ENCODE data around the gene ZNF14. TPM values are rescaled to one million over a fixed set of nuclear protein-coding genes. Genes with fewer than 3 reads are reported as not detected.

The ZNF14 gene
- total RNA-seq, 1 donor from 2014 or later, result 13.4 TPM

DNA sequence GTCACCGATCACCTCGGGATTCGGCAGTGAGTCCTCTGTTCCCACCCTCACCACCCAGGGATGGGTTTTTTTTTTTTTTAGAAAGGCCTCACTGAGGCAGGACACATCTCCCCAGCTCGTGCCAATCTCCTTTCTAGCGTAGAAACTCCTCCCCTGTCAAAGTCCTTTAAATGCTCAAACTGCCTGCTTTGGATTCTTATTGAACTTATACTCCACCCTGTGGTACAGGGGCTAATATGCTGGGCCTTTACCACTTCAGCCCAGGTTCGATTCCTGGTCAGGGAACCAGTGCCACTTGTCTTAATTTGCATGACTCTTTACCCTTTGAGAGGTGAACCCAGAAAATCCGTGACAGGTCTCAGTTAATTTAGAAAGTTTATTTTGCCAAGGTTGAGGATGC lies 8.3 kb upstream of the ZNF14 start:
- no peak for TF ChIP-seq CTCF (IDR thresholded peaks at IDR 0.05)
- POLR2A ChIA-PET, result no interaction called here
- Mint-ChIP-seq H3K4me1 (no peaks in the 10 kb centered on the region), H3K36me3 (ENCODE audit: low read depth) (no peaks in the 10 kb centered on the region), H3K9me3 (no peaks in the 10 kb centered on the region), H3K4me3 (no peak overlapping the region), H3K27me3 (no peaks in the 10 kb centered on the region), H3K27ac (no peak overlapping the region)
- CTCF ChIA-PET, result no interaction called here
- intact Hi-C loops (cut with micrococcal nuclease), result no loop called here
- ATAC-seq (ENCODE audit: low read depth), result no peak
- no peak for DNase-seq

GRCh38 chr19:19740755-19741154 lies 7.8 kb upstream of the ZNF14 start:
- no peak for ATAC-seq (ENCODE audit: low read depth)
- H3K36me3 Mint-ChIP-seq (ENCODE audit: low read depth), result no peaks in the 10 kb centered on the region
- TF ChIP-seq CTCF (IDR thresholded peaks at IDR 0.05), result no peak
- no peak for DNase-seq
- CTCF ChIA-PET, result no interaction called here
- H3K4me1 Mint-ChIP-seq, result no peaks in the 10 kb centered on the region
- H3K4me3 Mint-ChIP-seq, result no peak overlapping the region
- no peak overlapping the region for H3K27ac Mint-ChIP-seq
- H3K27me3 Mint-ChIP-seq, result no peaks in the 10 kb centered on the region
- intact Hi-C loops (cut with micrococcal nuclease), result no loop called here
- POLR2A ChIA-PET, result no interaction called here
- no peaks in the 10 kb centered on the region for H3K9me3 Mint-ChIP-seq

GRCh38 chr19:19738564-19738963 lies 5.7 kb upstream of the ZNF14 start:
- TF ChIP-seq CTCF (IDR thresholded peaks at IDR 0.05), result no peak
- Mint-ChIP-seq H3K4me3 (no peak overlapping the region), H3K27me3 (no peaks in the 10 kb centered on the region), H3K36me3 (ENCODE audit: low read depth) (no peaks in the 10 kb centered on the region), H3K27ac (no peak overlapping the region), H3K4me1 (no peaks in the 10 kb centered on the region), H3K9me3 (no peaks in the 10 kb centered on the region)
- intact Hi-C loops (cut with micrococcal nuclease), result no loop called here
- ATAC-seq (ENCODE audit: low read depth), result no peak
- CTCF ChIA-PET, result no interaction called here
- POLR2A ChIA-PET, result no interaction called here
- no peak for DNase-seq

DNA sequence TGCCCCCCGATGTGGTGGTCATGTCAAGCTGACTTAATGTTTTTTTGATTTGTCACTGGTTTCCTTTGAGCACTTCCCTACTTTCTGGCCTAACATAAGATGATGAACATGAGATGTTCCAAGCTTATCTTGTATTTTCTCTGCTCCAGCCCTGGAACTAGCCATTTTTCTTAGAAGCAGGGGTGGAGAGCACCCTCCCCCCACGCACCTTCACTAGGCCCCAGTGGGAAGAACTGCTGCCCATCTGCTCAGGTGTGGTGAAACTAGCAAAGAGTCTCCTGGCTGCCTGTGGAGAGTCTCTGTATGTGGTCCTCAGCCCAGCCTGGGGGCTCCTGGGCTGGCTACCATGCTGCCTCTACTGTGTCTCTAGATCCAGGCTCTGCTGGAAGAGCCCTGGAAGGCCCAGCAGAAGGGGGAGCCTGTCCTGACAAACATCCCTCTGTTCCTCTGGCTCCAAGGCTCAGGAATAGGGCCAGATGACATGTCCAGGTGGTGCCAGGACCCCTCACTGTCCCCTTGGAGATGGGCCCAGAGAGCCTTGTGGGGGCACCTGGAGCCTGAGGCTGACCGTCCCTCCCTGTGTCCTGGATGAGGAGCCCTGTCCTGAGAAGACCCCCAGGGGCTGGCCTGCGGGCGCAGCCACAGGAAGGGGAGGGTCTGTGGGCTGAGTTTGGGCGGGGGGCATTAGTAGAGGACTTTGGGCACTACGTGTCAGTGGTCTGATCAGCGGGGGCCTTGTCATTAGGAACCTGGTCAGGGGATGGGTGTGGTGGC lies 4.8 kb upstream of the ZNF14 start:
- no peak overlapping the region for H3K4me3 Mint-ChIP-seq
- ATAC-seq (ENCODE audit: low read depth) (no peak), DNase-seq (no peak)
- H3K27me3 Mint-ChIP-seq, result no peaks in the 10 kb centered on the region
- H3K9me3 Mint-ChIP-seq, result no peaks in the 10 kb centered on the region
- H3K36me3 Mint-ChIP-seq (ENCODE audit: low read depth), result peaks cover 6% of the 10 kb centered on the region
- H3K27ac Mint-ChIP-seq, result no peak overlapping the region
- ChIA-PET CTCF (no interaction called here), POLR2A (no interaction called here)
- TF ChIP-seq CTCF (IDR thresholded peaks at IDR 0.05), result no peak
- intact Hi-C loops (cut with micrococcal nuclease), result no loop called here
- H3K4me1 Mint-ChIP-seq, result peaks cover 6% of the 10 kb centered on the region

GRCh38 chr19:19721896-19722295 lies 11.0 kb downstream of the ZNF14 start:
- CTCF ChIA-PET, result no interaction called here
- intact Hi-C loops (cut with micrococcal nuclease), result no loop called here
- ATAC-seq (ENCODE audit: low read depth), result no peak
- POLR2A ChIA-PET, result interaction anchor here (1.2 kb wide), 1 partner anchor 11 kb away, joined by 7 read pairs; no protein-coding TSS in a partner anchor
- Mint-ChIP-seq H3K4me1 (no peaks in the 10 kb centered on the region), H3K27ac (no peak overlapping the region), H3K27me3 (no peaks in the 10 kb centered on the region), H3K36me3 (ENCODE audit: low read depth) (peaks cover 55% of the 10 kb centered on the region), H3K4me3 (no peak overlapping the region), H3K9me3 (peaks cover 39% of the 10 kb centered on the region)
- TF ChIP-seq CTCF (IDR thresholded peaks at IDR 0.05), result no peak
- no peak for DNase-seq

All from activated B cell treated with CpG ODN at 0.5 μM for 24 hours (primary cell).